ENCODE data around the gene UTP14C.

- TF ChIP-seq, protein P1, sequence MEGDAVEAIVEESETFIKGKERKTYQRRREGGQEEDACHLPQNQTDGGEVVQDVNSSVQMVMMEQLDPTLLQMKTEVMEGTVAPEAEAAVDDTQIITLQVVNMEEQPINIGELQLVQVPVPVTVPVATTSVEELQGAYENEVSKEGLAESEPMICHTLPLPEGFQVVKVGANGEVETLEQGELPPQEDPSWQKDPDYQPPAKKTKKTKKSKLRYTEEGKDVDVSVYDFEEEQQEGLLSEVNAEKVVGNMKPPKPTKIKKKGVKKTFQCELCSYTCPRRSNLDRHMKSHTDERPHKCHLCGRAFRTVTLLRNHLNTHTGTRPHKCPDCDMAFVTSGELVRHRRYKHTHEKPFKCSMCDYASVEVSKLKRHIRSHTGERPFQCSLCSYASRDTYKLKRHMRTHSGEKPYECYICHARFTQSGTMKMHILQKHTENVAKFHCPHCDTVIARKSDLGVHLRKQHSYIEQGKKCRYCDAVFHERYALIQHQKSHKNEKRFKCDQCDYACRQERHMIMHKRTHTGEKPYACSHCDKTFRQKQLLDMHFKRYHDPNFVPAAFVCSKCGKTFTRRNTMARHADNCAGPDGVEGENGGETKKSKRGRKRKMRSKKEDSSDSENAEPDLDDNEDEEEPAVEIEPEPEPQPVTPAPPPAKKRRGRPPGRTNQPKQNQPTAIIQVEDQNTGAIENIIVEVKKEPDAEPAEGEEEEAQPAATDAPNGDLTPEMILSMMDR (IDR thresholded peaks at IDR 0.05): no peak
- no peak for TF ChIP-seq POLR2A (IDR thresholded peaks at IDR 0.05)
These were observed at the start of gene UTP14C for GRCh38 chr13:52024481-52024880.

All from body of pancreas (tissue), 4 donors.